GM23248 (cell line): ENCODE results near the gene KNDC1.

ENCODE experiments used
- EZH2 ChIP-seq: fragments of 200-600 bp; sonication (generic); IDR thresholded peaks from 2 replicates; pipeline ENCODE4 v1.6.1; 2018; ENCODE audit warnings: antibody characterized with exemption, mild to moderate bottlenecking; ENCODE audit not compliant: insufficient read depth, poor library complexity, severe bottlenecking
- EZH2phosphoT487 ChIP-seq: fragments of 200-600 bp; sonication (generic); IDR thresholded peaks from 2 replicates; pipeline ENCODE4 v1.6.1; 2018; ENCODE audit warnings: antibody characterized with exemption, moderate library complexity, mild to moderate bottlenecking, low read depth; ENCODE audit not compliant: insufficient read depth

DNA sequence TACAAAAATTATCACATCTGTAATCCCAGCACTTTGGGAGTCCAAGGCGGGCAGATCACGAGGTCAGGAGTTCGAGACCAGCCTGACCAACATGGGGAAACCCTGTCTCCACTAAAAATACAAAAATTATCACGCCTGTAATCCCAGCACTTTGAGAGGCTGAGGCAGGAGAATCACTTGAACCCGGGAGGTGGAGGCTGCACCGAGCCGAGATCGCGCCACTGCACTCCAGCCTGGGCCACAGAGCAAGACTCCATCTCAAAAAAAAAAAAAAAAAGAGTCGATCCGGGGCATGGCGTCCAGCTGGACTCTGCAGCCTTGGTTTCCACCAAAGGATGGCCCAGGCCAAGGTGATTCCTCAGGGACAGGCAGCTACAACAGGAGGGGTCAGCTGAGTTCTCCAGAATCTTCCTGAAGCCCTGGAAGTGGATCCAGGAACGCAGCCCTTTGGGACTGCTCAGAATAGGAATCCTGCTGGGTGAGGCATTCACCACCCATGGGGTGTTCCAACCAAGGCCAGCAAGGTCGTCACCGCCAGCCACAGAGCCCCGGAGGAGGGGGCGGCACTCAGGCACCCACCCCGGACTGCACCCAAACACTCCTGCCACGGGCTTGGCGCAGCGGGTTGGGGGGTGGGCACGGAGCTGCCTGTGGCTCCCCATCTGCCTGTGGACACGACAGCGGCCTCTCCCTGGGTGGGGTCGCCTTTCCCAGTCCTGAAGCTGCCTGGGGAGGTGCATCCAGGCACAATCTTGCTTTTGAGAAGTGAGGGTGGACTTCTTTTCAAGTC lies 58.0 kb downstream of the KNDC1 start:
- no peak for TF ChIP-seq EZH2
- TF ChIP-seq EZH2phosphoT487 = no peak
